HG03521 (cell line): Measurements from ENCODE around the gene SNRK.
"Not testable (repeated sequence)": the region's sequence is repeated elsewhere in the genome, so short reads cannot be mapped to it uniquely, and the experiment has no call there.

Experiments used
- ATAC-seq: cut with Tn5 transposase; IDR thresholded peaks from one replicate; pipeline ENCODE4 v1.9.1; 2021; ENCODE audit warnings: mild to moderate bottlenecking, moderate library complexity; ENCODE audit not compliant: unreplicated experiment

The SNRK gene

GRCh38 chr3:43344520-43344919, 58.2 kb downstream of the SNRK start:
- no peak for ATAC-seq

GRCh38 chr3:43345246-43345645, 58.9 kb downstream of the SNRK start:
- no peak for ATAC-seq

GRCh38 chr3:43345877-43346276, 59.5 kb downstream of the SNRK start:
- no peak for ATAC-seq

GRCh38 chr3:43346978-43347749, 60.8 kb downstream of the SNRK start:
- no peak for ATAC-seq

- no peak for ATAC-seq
Observed at GRCh38 chr3:43347774-43348173, 61.4 kb downstream of the SNRK start.

GRCh38 chr3:43348350-43348749, 62.0 kb downstream of the SNRK start:
- ATAC-seq, result no peak

GRCh38 chr3:43348852-43349574, 62.7 kb downstream of the SNRK start:
- ATAC-seq, result no peak

- ATAC-seq, result no peak
Observed at GRCh38 chr3:43349716-43350115, 63.4 kb downstream of the SNRK start.

GRCh38 chr3:43353393-43353792, 67.1 kb downstream of the SNRK start:
- ATAC-seq, result no peak

GRCh38 chr3:43353923-43354670, 67.8 kb downstream of the SNRK start:
- ATAC-seq, result no peak

- ATAC-seq, result not testable (repeated sequence)
Observed at GRCh38 chr3:43356033-43356432, 69.7 kb downstream of the SNRK start.

- ATAC-seq, result no peak
Observed at GRCh38 chr3:43361077-43361476, 74.7 kb downstream of the SNRK start.

GRCh38 chr3:43362183-43362582, 75.8 kb downstream of the SNRK start:
- no peak for ATAC-seq

- ATAC-seq, result no peak
Observed at GRCh38 chr3:43362961-43363360, 76.6 kb downstream of the SNRK start.

- ATAC-seq, result no peak
Observed at GRCh38 chr3:43363621-43364266, 77.4 kb downstream of the SNRK start.

GRCh38 chr3:43364494-43364893, 78.2 kb downstream of the SNRK start:
- ATAC-seq, result no peak

- no peak for ATAC-seq
Observed at GRCh38 chr3:43364926-43365325, 78.6 kb downstream of the SNRK start.

- no peak for ATAC-seq
Observed at GRCh38 chr3:43365601-43366305, 79.4 kb downstream of the SNRK start.

GRCh38 chr3:43366481-43366880, 80.1 kb downstream of the SNRK start:
- ATAC-seq, result no peak

GRCh38 chr3:43366885-43367284, 80.5 kb downstream of the SNRK start:
- no peak for ATAC-seq
